IPS-NIHi7 (cell line): ENCODE measurements around the gene NEBL.
"Not testable (repeated sequence)": the region's sequence is repeated elsewhere in the genome, so short reads cannot be mapped to it uniquely, and the experiment has no call there.

ENCODE experiments used
- DNase-seq: peaks from one replicate; pipeline ENCODE4 v3.0.0; 2012; ENCODE audit warnings: mixed read lengths; ENCODE audit errors: extremely low spot score

The NEBL gene

GRCh38 chr10:20897146-20897825, at the start of gene NEBL:
Gene NEBL (minus strand): TSS chr10:20897311. CDS start chr10:20897205, 106 bp downstream.
- no peak for DNase-seq

- DNase-seq, result no peak
Observed at GRCh38 chr10:20945546-20946332, 48.6 kb upstream of the NEBL start.

GRCh38 chr10:20944789-20945502, 47.8 kb upstream of the NEBL start:
- no peak for DNase-seq

GRCh38 chr10:20939414-20939813, 42.3 kb upstream of the NEBL start:
- DNase-seq, result not testable (repeated sequence)

- no peak for DNase-seq
Observed at GRCh38 chr10:20936396-20936795, 39.3 kb upstream of the NEBL start.

GRCh38 chr10:20935931-20936330, 38.8 kb upstream of the NEBL start:
- no peak for DNase-seq

GRCh38 chr10:20935301-20935700, 38.2 kb upstream of the NEBL start:
- no peak for DNase-seq

- no peak for DNase-seq
Observed at GRCh38 chr10:20933705-20934104, 36.6 kb upstream of the NEBL start.

GRCh38 chr10:20932606-20933126, 35.6 kb upstream of the NEBL start:
- DNase-seq, result no peak

- no peak for DNase-seq
Observed at GRCh38 chr10:20931156-20931795, 34.2 kb upstream of the NEBL start.

GRCh38 chr10:20927456-20927855, 30.3 kb upstream of the NEBL start:
- DNase-seq, result no peak

- no peak for DNase-seq
Observed at GRCh38 chr10:20922451-20922850, 25.3 kb upstream of the NEBL start.

- DNase-seq, result no peak
Observed at GRCh38 chr10:20922033-20922432, 24.9 kb upstream of the NEBL start.

- DNase-seq, result no peak
Observed at GRCh38 chr10:20920061-20920460, 22.9 kb upstream of the NEBL start.

- no peak for DNase-seq
Observed at GRCh38 chr10:20919481-20919880, 22.4 kb upstream of the NEBL start.

GRCh38 chr10:20916976-20917375, 19.9 kb upstream of the NEBL start:
- no peak for DNase-seq

GRCh38 chr10:20912969-20913368, 15.9 kb upstream of the NEBL start:
- no peak for DNase-seq

- no peak for DNase-seq
Observed at GRCh38 chr10:20911626-20912025, 14.5 kb upstream of the NEBL start.

GRCh38 chr10:20909801-20910200, 12.7 kb upstream of the NEBL start:
- DNase-seq, result no peak

GRCh38 chr10:20908391-20908790, 11.3 kb upstream of the NEBL start:
- no peak for DNase-seq

- no peak for DNase-seq
Observed at GRCh38 chr10:20903635-20904390, 6.7 kb upstream of the NEBL start.
